Inferior parietal cortex (tissue), 1 donor: ENCODE results near the gene TRIM43.
"Not testable (repeated sequence)": the region's sequence is repeated elsewhere in the genome, so short reads cannot be mapped to it uniquely, and the experiment has no call there.

Experiments
- DNase-seq: peaks from one replicate; pipeline ENCODE4 v3.0.0-alpha.2; 2016; ENCODE audit errors: extremely low spot score

TRIM43 gene

DNA sequence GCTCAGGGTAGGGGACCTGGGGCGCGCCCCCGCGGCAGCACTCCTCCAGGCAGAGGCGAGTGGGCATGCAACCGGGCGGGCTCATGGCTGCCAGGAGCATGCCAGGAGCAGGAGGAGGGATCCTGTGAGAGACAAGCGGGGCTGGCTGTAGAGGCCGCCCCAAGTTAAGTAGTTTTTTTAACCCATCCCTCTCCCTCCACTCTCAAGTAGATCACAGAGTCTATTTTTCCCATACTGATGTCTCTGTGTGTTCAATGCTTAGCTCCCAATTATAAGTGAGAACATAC lies 49.4 kb downstream of the TRIM43 start:
- not testable (repeated sequence) for DNase-seq

DNA sequence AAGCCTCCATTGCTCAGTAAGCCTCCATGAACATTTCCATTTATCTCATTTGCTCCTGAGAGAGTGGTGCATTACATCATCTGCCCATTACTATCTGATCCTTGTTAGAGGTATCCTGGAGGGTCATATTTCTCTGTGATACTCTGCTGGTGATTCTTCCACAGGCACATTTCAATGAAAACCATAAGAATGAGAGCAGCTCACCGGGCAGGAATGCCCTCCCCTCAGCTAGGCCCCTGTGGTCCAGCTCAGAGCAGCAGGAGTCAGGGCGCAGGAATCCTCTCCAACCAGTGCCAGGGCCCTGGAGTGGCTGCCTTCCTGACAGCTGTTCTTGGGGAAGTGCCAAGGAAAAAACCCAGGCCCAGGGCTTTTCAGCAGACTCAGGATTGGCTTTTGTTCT lies 50.0 kb downstream of the TRIM43 start:
- DNase-seq: not testable (repeated sequence)

DNA sequence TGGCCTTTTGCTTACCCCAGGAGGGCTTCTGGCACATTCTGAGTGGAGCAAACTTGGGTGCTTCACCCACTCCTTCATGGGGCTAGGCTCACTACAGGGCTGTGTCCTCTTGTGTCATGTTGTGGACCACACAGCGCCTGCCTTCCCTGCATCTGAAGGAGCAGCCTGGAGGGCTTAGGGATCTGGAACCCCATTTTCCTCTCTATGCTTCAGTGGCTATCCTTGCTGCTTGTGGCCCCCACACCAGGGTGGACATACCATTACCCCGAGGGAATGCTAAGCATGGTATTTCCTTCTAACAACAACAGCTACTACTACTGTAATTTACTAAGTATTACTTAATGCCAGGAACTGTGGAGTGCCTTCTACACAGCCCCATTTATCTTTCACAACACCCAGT lies 50.6 kb downstream of the TRIM43 start:
- DNase-seq: not testable (repeated sequence)

DNA sequence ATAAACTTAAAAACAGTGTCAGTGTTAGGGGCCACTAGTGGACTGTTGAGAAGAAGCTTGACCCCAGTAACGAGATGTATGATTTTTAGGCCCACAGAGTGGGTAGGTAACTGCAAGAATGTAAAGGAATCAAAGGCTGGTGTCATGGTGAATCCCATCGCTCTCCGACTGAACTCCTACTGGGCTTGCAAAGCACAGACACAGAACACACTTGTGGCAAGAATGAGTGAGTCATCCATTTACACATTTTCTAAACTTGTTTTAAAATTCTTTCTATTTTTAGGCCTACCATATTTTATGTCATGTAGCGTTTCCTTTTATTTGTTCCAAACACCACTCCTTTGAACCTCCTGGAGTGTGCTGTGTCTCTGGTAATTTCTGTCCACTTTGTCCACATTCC lies 51.1 kb downstream of the TRIM43 start:
- DNase-seq: not testable (repeated sequence)

DNA sequence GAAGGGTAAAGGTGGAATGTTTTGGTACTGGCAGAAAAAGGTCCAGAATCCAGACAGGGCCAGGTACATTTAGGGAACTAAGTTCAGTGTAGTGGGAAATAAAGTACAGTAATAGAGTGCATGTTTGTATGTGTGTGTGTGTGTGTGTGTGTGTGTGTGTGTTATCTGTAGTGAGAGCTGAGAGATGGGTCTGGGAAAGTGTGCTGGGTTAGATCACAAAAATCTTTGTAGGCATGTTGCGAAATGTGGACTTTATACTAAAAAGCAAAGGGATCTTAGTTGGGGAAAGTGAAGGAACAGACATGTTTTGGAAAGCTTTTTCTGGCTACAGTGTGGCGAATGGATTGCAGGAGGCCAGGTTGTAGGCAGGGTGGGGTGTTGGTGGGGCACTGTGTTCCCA lies 53.5 kb downstream of the TRIM43 start:
- DNase-seq: not testable (repeated sequence)

DNA sequence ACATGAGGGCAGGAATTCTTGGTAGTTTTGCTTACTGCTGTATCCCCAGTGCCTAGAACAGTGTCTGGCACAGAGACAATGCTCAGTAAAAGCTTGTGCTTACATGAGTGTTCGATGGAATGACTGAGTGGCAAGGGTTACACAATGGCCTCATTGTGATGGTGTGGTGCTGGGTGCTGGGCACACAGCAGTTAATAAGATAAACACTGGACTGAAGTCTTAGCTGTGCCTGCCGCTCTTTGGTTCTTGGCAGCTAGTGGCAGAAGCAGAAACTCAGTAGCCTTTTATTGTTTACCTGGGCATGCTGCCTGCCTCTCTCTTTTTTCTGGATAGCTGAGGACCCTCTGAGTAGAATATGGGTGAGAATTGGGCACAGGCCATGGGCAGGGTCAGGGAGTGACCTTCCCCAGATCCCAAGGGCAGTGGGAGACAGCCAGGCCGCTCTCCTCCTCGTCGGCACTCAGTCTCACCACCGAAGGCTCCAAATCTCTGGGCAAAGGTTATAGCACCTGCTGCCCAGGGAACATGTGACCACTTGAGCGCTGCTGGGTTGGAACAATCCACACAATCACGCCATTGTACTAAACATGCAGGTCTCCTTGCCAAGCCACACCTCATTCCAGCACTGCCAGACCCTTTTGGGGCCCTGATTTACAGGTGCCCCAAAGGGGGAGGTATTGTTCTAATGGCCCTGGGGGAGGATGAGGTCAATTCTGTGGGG lies 54.6 kb downstream of the TRIM43 start:
- DNase-seq: not testable (repeated sequence)

DNA sequence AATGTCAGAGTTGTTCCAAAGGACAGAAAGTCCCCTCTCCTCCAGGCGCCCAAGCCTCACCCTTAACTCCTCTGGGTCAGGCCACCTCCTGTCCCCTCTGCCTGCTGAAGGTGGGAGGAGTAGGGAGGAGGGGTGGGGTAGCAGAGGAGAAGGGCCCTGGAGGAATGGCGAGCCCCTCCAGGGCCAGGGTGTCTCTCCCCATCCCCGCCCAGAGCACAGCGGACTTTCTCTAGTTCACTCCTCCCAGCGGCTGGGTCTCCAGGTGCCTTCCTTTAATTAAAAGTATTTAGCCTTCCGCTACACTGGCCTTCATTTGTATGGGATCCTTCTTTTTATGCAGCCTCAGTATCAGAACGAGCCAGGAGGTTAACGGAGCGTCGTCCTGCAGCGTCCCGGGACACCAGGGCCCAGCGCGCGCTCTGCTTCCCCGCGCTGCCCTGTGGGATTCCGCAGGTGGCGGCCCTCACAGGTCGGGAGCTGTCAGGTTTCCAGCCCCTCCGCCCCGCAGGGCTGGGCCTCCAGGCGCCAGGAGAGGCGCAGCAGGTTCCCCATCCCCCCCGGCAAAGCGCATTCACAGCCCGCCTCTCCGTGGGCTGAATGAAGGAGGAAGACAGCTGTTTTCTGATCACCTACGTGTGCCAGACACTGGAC lies 57.2 kb downstream of the TRIM43 start:
- DNase-seq: not testable (repeated sequence)
